ENCODE results near the gene BNIPL. TPM values are rescaled to one million over a fixed set of nuclear protein-coding genes. Genes with fewer than 3 reads are reported as not detected.

The BNIPL gene
- total RNA-seq, 1 experiment from 2014 or later = 1.2 TPM

DNA sequence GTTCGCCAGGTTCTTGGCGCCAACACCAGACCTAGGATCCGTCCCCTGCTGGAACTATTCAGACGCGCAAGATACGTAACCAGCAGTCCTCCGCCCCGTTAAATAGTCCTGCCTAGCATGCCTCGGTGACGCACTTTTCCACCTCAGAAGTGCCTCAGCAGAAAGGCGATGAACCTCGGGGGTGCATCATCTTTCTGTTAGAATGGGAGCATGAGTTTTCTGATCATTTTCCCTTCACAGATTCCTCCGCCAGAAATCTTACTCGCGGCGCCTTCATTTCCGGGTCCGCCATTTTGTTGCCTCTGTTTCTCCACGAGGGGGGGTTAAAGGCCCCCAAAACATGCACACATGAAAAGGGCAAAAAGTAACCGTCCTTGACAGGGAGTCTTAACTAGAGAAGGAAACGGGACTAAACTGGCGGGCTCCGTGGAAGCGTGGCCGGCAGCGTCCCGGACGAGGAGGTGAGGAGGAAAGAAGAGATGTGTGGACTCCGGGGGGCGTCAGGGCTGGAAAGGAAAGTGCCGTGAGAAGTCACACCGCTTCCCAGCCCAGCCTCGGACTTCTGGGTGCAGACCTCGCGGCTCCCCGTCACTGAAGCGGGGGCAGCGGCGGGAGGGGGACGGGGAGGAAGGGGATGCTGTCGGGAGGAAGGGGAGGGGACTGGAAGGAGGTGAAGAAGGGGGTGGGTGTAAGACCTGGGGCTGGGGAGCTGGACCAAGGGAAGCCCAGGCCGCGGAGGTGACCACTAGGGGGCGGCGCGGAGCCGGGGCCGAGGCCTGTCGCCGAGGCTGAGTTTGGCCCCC lies 34.3 kb downstream of the BNIPL start, which contains the start of gene GABPB2:
TSS of gene GABPB2 (plus strand) at position 288 of the 803 bp plus-strand sequence. CDS start 17,429 bp downstream, outside the sequence.
- H2BK5ac ChIP-seq (ENCODE audit: insufficient read length, low read length) = no peak within 1 kb of the TSS
- H4K8ac ChIP-seq (replicated peaks; ENCODE audit: insufficient read length, low read depth, low read length) = no peak within 1 kb of the TSS
- no peaks in the 10 kb centered on the region for H3K9me3 Mint-ChIP-seq
- peaks cover 10 to 20% (median 18%) of the 10 kb centered on the region in 3 experiments; a peak in 5 of 7 replicates for H3K36me3 Mint-ChIP-seq (ENCODE audit: insufficient read depth in 1 of 3, low read depth in 3 of 3)
- no peaks in the 10 kb centered on the region for H4K20me1 ChIP-seq (ENCODE audit: control insufficient read depth, insufficient read depth, insufficient read length)
- peak within 1 kb of the TSS; percentile 71 for H3K4me2 ChIP-seq (ENCODE audit: insufficient read depth, insufficient read length, low read length)
- H3K23me2 ChIP-seq (ENCODE audit: insufficient read length, low read depth, low read length, poor library complexity, severe bottlenecking) = no peaks in the 10 kb centered on the region
- no peak within 1 kb of the TSS for H2BK12ac ChIP-seq (ENCODE audit: insufficient read length, low read depth, low read length)
- H3K27ac ChIP-seq (ENCODE audit: insufficient read length, low read depth, low read length) = peak within 1 kb of the TSS; percentile 92
- H2AFZ ChIP-seq (ENCODE audit: low read length) = no peak within 1 kb of the TSS
- no peak within 1 kb of the TSS for H4K91ac ChIP-seq (ENCODE audit: insufficient read length, low read depth, low read length)
- H3K79me1 ChIP-seq (ENCODE audit: insufficient read depth, low read depth, low read length, poor library complexity, severe bottlenecking) = no peaks in the 10 kb centered on the region
- peak within 1 kb of the TSS; percentile 17 for H4K5ac ChIP-seq (ENCODE audit: insufficient read length, low read depth, low read length)
- H3K14ac ChIP-seq (ENCODE audit: insufficient read depth, low read length) = peak within 1 kb of the TSS; percentile 97
- H3K23ac ChIP-seq (ENCODE audit: insufficient read length, low read depth, low read length) = no peak within 1 kb of the TSS
- H3K9ac ChIP-seq (ENCODE audit: extremely low read depth, insufficient read length, low read length) = peak within 1 kb of the TSS; percentile 93
- H3K4me3 Mint-ChIP-seq = peak within 1 kb of the TSS; percentile 97 to 98
- no peak within 1 kb of the TSS for H2AK5ac ChIP-seq (ENCODE audit: insufficient read length, low read length)
- H3K27ac Mint-ChIP-seq = peak within 1 kb of the TSS; percentile 100
- peak within 1 kb of the TSS; percentile 97 for H3K18ac ChIP-seq (ENCODE audit: insufficient read length, low read depth, low read length)
- TF ChIP-seq, protein P1, sequence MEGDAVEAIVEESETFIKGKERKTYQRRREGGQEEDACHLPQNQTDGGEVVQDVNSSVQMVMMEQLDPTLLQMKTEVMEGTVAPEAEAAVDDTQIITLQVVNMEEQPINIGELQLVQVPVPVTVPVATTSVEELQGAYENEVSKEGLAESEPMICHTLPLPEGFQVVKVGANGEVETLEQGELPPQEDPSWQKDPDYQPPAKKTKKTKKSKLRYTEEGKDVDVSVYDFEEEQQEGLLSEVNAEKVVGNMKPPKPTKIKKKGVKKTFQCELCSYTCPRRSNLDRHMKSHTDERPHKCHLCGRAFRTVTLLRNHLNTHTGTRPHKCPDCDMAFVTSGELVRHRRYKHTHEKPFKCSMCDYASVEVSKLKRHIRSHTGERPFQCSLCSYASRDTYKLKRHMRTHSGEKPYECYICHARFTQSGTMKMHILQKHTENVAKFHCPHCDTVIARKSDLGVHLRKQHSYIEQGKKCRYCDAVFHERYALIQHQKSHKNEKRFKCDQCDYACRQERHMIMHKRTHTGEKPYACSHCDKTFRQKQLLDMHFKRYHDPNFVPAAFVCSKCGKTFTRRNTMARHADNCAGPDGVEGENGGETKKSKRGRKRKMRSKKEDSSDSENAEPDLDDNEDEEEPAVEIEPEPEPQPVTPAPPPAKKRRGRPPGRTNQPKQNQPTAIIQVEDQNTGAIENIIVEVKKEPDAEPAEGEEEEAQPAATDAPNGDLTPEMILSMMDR (conservative IDR thresholded peaks at IDR 0.05) = peak; percentile 98
- H3K56ac ChIP-seq (ENCODE audit: insufficient read length, low read depth, low read length) = peak within 1 kb of the TSS; percentile 27
- no CpG with 5 or more reads among the region's 50 CpGs for WGBS (ENCODE audit: extremely low coverage, insufficient read length, low lambda C conversion rate)
- H2BK20ac ChIP-seq (ENCODE audit: low read depth, low read length, poor library complexity, severe bottlenecking) = no peak within 1 kb of the TSS
- no peaks in the 10 kb centered on the region for H3K9me3 ChIP-seq (ENCODE audit: control insufficient read depth, low read depth, low read length)
- H3K4me1 Mint-ChIP-seq = peaks cover 9 to 12% of the 10 kb centered on the region in 2 experiments
- H3K27me3 Mint-ChIP-seq (ENCODE audit: low read depth) = no peaks in the 10 kb centered on the region
- H2BK15ac ChIP-seq (ENCODE audit: low read depth, low read length) = no peak within 1 kb of the TSS
- H3K4me1 ChIP-seq (ENCODE audit: insufficient read depth, low read length) = no peaks in the 10 kb centered on the region
- peak; percentile 93 for DNase-seq
- H2BK120ac ChIP-seq (ENCODE audit: low read depth, low read length, poor library complexity, severe bottlenecking) = no peak within 1 kb of the TSS
- no peaks in the 10 kb centered on the region; the same call in 1 of the 2 replicates for H3K79me2 ChIP-seq (ENCODE audit: insufficient read depth, low read length)
- H3K27me3 ChIP-seq (ENCODE audit: insufficient read depth, low read length) = no peaks in the 10 kb centered on the region
- H3T11ph ChIP-seq (ENCODE audit: low read length) = no peak within 1 kb of the TSS
- H3K4ac ChIP-seq (ENCODE audit: low read depth, low read length) = no peak within 1 kb of the TSS; the same call in 1 of the 2 replicates

Data from H9 (cell line).